CD4-positive, alpha-beta T cell (primary cell): ENCODE results near the gene GRK4. TPM values are rescaled to one million over a fixed set of nuclear protein-coding genes. Genes with fewer than 3 reads are reported as not detected.

ENCODE experiments used
- ATAC-seq: fragments of 200-7000 bp; cut with Tn5 transposase; one replicate; pipeline ENCODE4 v1.10.0; 2022; ENCODE audit warnings: mild to moderate bottlenecking; ENCODE audit not compliant: poor library complexity
- CTCF ChIA-PET: fragments of 350-600 bp; sonication (Branson Sonifier 250); formaldehyde crosslinking; loops from one replicate; lab custom pipeline; 2021; ENCODE audit warnings: antibody characterized with exemption, inconsistent platforms; lab: Charles Lee
- POLR2A ChIA-PET: fragments of 350-600 bp; sonication (Branson Sonifier 250); formaldehyde crosslinking; loops from one replicate; lab custom pipeline; 2021; ENCODE audit warnings: antibody characterized with exemption, inconsistent platforms; lab: Charles Lee
- DNase-seq, 14 experiments: peaks; one replicate each; pipeline ENCODE4 v3.0.0-alpha.2; 2013 to 2020; ENCODE audit warnings: mixed read lengths in 2 of 14
- H3K27ac ChIP-seq, 2 donors: one replicate each; pipeline versions ENCODE4 v1.5.1 to v1.7.0; 2013; ENCODE audit warnings: low read length in 2 of 2, low read depth in 1 of 2, mild to moderate bottlenecking in 1 of 2
- H3K27me3 ChIP-seq, 2 experiments: 1 replicate in 1 of 2; 2 replicates in 1 of 2; pipeline versions ENCODE4 v1.6.1 to v1.7.0; 2013; ENCODE audit warnings: low read length in 2 of 2, control low read depth in 1 of 2, mild to moderate bottlenecking in 1 of 2, moderate library complexity in 1 of 2; ENCODE audit not compliant: insufficient read depth in 2 of 2, control insufficient read depth in 1 of 2
- H3K36me3 ChIP-seq: one replicate; pipeline ENCODE4 v1.6.1; 2013; ENCODE audit warnings: low read length, control low read depth; ENCODE audit not compliant: insufficient read depth
- H3K4me1 ChIP-seq: one replicate; pipeline ENCODE4 v1.6.1; 2013; ENCODE audit warnings: low read length, control low read depth; ENCODE audit not compliant: insufficient read depth
- H3K4me3 ChIP-seq: one replicate; pipeline ENCODE4 v1.5.1; 2013; ENCODE audit warnings: mild to moderate bottlenecking, low read length, moderate library complexity
- H3K9me3 ChIP-seq, 2 experiments: 1 replicate in 1 of 2; 2 replicates in 1 of 2; pipeline versions ENCODE4 v1.6.1 to v1.7.0; 2013; ENCODE audit warnings: low read length in 2 of 2, mild to moderate bottlenecking in 2 of 2, control low read depth in 1 of 2, moderate library complexity in 1 of 2; ENCODE audit not compliant: control insufficient read depth in 1 of 2, insufficient read depth in 1 of 2
- H3K27ac Mint-ChIP-seq: one replicate; pipeline ENCODE4 v1.8.0; 2020; ENCODE audit warnings: mixed read lengths
- H3K27me3 Mint-ChIP-seq: one replicate; pipeline ENCODE4 v1.8.0; 2021; ENCODE audit warnings: mixed read lengths
- H3K36me3 Mint-ChIP-seq: one replicate; pipeline ENCODE4 v1.8.0; 2021; ENCODE audit warnings: low read depth, mixed read lengths
- H3K4me1 Mint-ChIP-seq: one replicate; pipeline ENCODE4 v1.8.0; 2021; ENCODE audit warnings: low read depth, mixed read lengths
- H3K4me3 Mint-ChIP-seq: one replicate; pipeline ENCODE4 v1.8.0; 2020; ENCODE audit warnings: mild to moderate bottlenecking, mixed read lengths
- H3K9me3 Mint-ChIP-seq: one replicate; pipeline ENCODE4 v1.8.0; 2020; ENCODE audit warnings: mixed read lengths
- CTCF ChIP-seq: fragments of 200-600 bp; IDR thresholded peaks from one replicate; pipeline ENCODE4 v1.8.0; 2022; ENCODE audit warnings: antibody characterized with exemption, mild to moderate bottlenecking
- intact Hi-C, 2 experiments: fragments of 100-400 bp; cut with DNase I in 1 of 2; cut with micrococcal nuclease in 1 of 2; formaldehyde crosslinking; loops; one replicate each; pipeline versions ENCODE4 v1.15.1 to v1.9.0; 2023 to 2025; cut with DNase I, micrococcal nuclease
- total RNA-seq, 174 experiments: library from RNA in 2 of 174; stranded (reverse) in 2 of 174; gene quantifications; one replicate each; pipeline ENCODE4 v1.2.3 and lab custom pipeline; 2021 to 2026

The GRK4 gene
- total RNA-seq, 2 experiments from 2014 or later: 1.2 to 1.8 TPM

GRCh38 chr4:2925496-2925895 lies 37.9 kb upstream of the GRK4 start:
- no peak overlapping the region for H3K27ac Mint-ChIP-seq
- DNase-seq (no peak), ATAC-seq (no peak)
- H3K4me1 Mint-ChIP-seq: peaks cover 33% of the 10 kb centered on the region
- Histone ChIP-seq H3K36me3 (peaks cover 78% of the 10 kb centered on the region), H3K27ac (peak overlapping the region in 1 of 2 donors; percentile 17), H3K27me3 (no peaks in the 10 kb centered on the region), H3K4me3 (no peak overlapping the region), H3K9me3 (no peaks in the 10 kb centered on the region), H3K4me1 (peaks cover 22% of the 10 kb centered on the region)
- ChIA-PET POLR2A (interaction anchor here (0.7 to 2.6 kb wide), 2 partner anchors 38 to 86 kb away, joined by 3 to 7 read pairs; partner anchors contain the start of genes GRK4 and NOP14), CTCF (no interaction called here)
- peaks cover 81% of the 10 kb centered on the region for H3K36me3 Mint-ChIP-seq
- no peak for TF ChIP-seq CTCF
- intact Hi-C loops: no loop called here
- no peaks in the 10 kb centered on the region for H3K27me3 Mint-ChIP-seq
- H3K9me3 Mint-ChIP-seq: no peaks in the 10 kb centered on the region
- H3K4me3 Mint-ChIP-seq: no peak overlapping the region

GRCh38 chr4:2925931-2926860 lies 37.2 kb upstream of the GRK4 start:
- Mint-ChIP-seq H3K4me3 (no peak overlapping the region), H3K4me1 (peaks cover 30% of the 10 kb centered on the region), H3K27me3 (no peaks in the 10 kb centered on the region), H3K9me3 (no peaks in the 10 kb centered on the region), H3K27ac (peak overlapping the region; percentile 12), H3K36me3 (peaks cover 76% of the 10 kb centered on the region)
- no peaks in the 10 kb centered on the region for H3K9me3 ChIP-seq
- DNase-seq (no peak), ATAC-seq (no peak)
- no peak overlapping the region for H3K4me3 ChIP-seq
- H3K27ac ChIP-seq: no peak overlapping the region
- peaks cover 29% of the 10 kb centered on the region for H3K4me1 ChIP-seq
- no peak for TF ChIP-seq CTCF
- intact Hi-C loops: no loop called here
- ChIA-PET POLR2A (no interaction called here), CTCF (interaction anchor here (0.5 kb wide), 1 partner anchor 1063 kb away, joined by 4 read pairs; no protein-coding TSS in a partner anchor)
- H3K36me3 ChIP-seq: peaks cover 82% of the 10 kb centered on the region
- H3K27me3 ChIP-seq: no peaks in the 10 kb centered on the region

- H3K27me3 ChIP-seq: no peaks in the 10 kb centered on the region
- no peak overlapping the region for H3K4me3 ChIP-seq
- intact Hi-C loops: no loop called here
- peaks cover 36% of the 10 kb centered on the region for H3K4me1 ChIP-seq
- H3K4me3 Mint-ChIP-seq: no peak overlapping the region
- TF ChIP-seq CTCF: no peak
- H3K27ac ChIP-seq: no peak overlapping the region
- no peak overlapping the region for H3K27ac Mint-ChIP-seq
- H3K4me1 Mint-ChIP-seq: peaks cover 29% of the 10 kb centered on the region
- ChIA-PET CTCF (interaction anchor here (0.6 kb wide), 1 partner anchor 201 kb away, joined by 3 read pairs; no protein-coding TSS in a partner anchor), POLR2A (interaction anchor here (0.6 kb wide), 1 partner anchor 75 kb away, joined by 3 read pairs; no protein-coding TSS in a partner anchor)
- H3K36me3 ChIP-seq: peaks cover 86% of the 10 kb centered on the region
- H3K9me3 Mint-ChIP-seq: no peaks in the 10 kb centered on the region
- peaks cover 73% of the 10 kb centered on the region for H3K36me3 Mint-ChIP-seq
- ATAC-seq: no peak
- DNase-seq: no peak
- H3K9me3 ChIP-seq: no peaks in the 10 kb centered on the region
- no peaks in the 10 kb centered on the region for H3K27me3 Mint-ChIP-seq
Measured at GRCh38 chr4:2927016-2927695, 36.2 kb upstream of the GRK4 start.
